GM18951 (cell line): ENCODE measurements around the gene MYH11.
"Not testable (repeated sequence)": the region's sequence is repeated elsewhere in the genome, so short reads cannot be mapped to it uniquely, and the experiment has no call there.

ENCODE experiments used
- POLR2A ChIP-seq: IDR thresholded peaks from 4 replicates; pipeline ENCODE4 v1.6.1; 2011; ENCODE audit warnings: mild to moderate bottlenecking; ENCODE audit not compliant: insufficient read length, insufficient read depth; ENCODE audit errors: extremely low read depth
- in situ Hi-C: fragments of 300-500 bp; cut with MboI; formaldehyde crosslinking; loops from one replicate; pipeline ENCODE4 v1.12.0; 2022; ENCODE audit warnings: low sequenced_read_pairs, mixed read lengths, inconsistent platforms; ENCODE audit not compliant: unreplicated experiment

Gene MYH11

GRCh38 chr16:15865742-15866141, 8.9 kb upstream of the MYH11 start:
- TF ChIP-seq POLR2A = no peak
- in situ Hi-C loops = no loop called here

- in situ Hi-C loops = no loop called here
- TF ChIP-seq POLR2A = no peak
These were observed 8.1 kb upstream of the MYH11 start for GRCh38 chr16:15864939-15865338.

GRCh38 chr16:15861996-15862395, 5.2 kb upstream of the MYH11 start:
- in situ Hi-C loops = no loop called here
- TF ChIP-seq POLR2A = no peak

GRCh38 chr16:15858921-15859668, 2.3 kb upstream of the MYH11 start:
- in situ Hi-C loops = no loop called here
- no peak for TF ChIP-seq POLR2A

- in situ Hi-C loops = no loop called here
- TF ChIP-seq POLR2A = no peak
These were observed 1.1 kb upstream of the MYH11 start for GRCh38 chr16:15857724-15858560.

GRCh38 chr16:15856182-15856581, 646 bp downstream of the MYH11 start:
- in situ Hi-C loops = no loop called here
- TF ChIP-seq POLR2A = no peak

- in situ Hi-C loops = no loop called here
- no peak for TF ChIP-seq POLR2A
These were observed 1.2 kb downstream of the MYH11 start for GRCh38 chr16:15855704-15856003.

GRCh38 chr16:15854906-15855703, 1.7 kb downstream of the MYH11 start:
- no peak for TF ChIP-seq POLR2A
- in situ Hi-C loops = no loop called here

GRCh38 chr16:15854061-15854460, 2.8 kb downstream of the MYH11 start:
- no peak for TF ChIP-seq POLR2A
- in situ Hi-C loops = no loop called here

- in situ Hi-C loops = no loop called here
These were observed 3.8 kb downstream of the MYH11 start for GRCh38 chr16:15853021-15853420.

GRCh38 chr16:15850555-15850954, 6.3 kb downstream of the MYH11 start:
- in situ Hi-C loops = not testable (repeated sequence)

More at GRCh38 chr16:15853021-15853420, 3.8 kb downstream of the MYH11 start:
- TF ChIP-seq POLR2A = no peak

GRCh38 chr16:15849209-15849981, 7.4 kb downstream of the MYH11 start:
- in situ Hi-C loops = no loop called here
- TF ChIP-seq POLR2A = no peak
